Activated T-cell treated with anti-CD3 and anti-CD28 coated beads, Interleukin-2, amount 50 U/mL, for 24 hours (primary cell): ENCODE data around the gene FKBP1B.
"Not testable (repeated sequence)": the region's sequence is repeated elsewhere in the genome, so short reads cannot be mapped to it uniquely, and the experiment has no call there.

Experiments
- DNase-seq: peaks from one replicate; pipeline ENCODE4 v3.0.0-alpha.2; 2020
- H3K27ac Mint-ChIP-seq: 2 replicates; pipeline ENCODE4 v1.8.0; 2020; ENCODE audit warnings: mild to moderate bottlenecking, mixed read lengths
- H3K27me3 Mint-ChIP-seq: 2 replicates; pipeline ENCODE4 v1.8.0; 2020; ENCODE audit warnings: mixed read lengths
- H3K36me3 Mint-ChIP-seq: 2 replicates; pipeline ENCODE4 v1.8.0; 2020; ENCODE audit warnings: low read depth, mixed read lengths
- H3K4me1 Mint-ChIP-seq: 2 replicates; pipeline ENCODE4 v1.8.0; 2020; ENCODE audit warnings: low read depth, mixed read lengths
- H3K4me3 Mint-ChIP-seq: 2 replicates; pipeline ENCODE4 v1.8.0; 2020; ENCODE audit warnings: mild to moderate bottlenecking, moderate library complexity, mixed read lengths
- H3K9me3 Mint-ChIP-seq: 2 replicates; pipeline ENCODE4 v1.8.0; 2020; ENCODE audit warnings: mixed read lengths

The FKBP1B gene

DNA sequence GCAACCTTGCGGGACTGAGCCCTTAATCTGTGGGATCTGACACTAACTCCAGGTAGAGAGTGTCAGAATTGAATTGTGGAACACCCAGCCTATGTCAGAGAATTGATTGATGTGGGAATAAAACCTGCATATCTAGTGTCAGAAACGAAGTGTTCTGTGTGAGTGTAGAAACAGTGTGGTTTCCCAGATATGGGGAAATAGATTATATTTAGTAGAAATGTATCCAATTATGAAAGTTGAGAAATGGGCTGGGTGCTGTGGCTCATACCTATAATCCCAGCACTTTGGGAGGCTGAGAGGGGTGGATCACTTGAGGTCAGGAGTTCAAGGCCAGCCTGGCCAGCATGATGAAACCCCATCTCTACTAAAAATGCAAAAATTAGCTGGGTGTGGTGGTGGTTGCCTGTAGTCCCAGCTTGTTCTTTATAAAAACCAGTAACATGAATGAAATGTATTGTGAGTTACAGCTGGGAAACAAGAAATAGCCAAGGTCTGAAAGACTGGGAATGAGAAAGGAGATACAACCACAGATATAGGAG lies 39.3 kb downstream of the FKBP1B start:
- no peak overlapping the region for H3K4me3 Mint-ChIP-seq
- H3K4me1 Mint-ChIP-seq = peaks cover 10% of the 10 kb centered on the region
- peaks cover 5% of the 10 kb centered on the region for H3K36me3 Mint-ChIP-seq
- H3K9me3 Mint-ChIP-seq = no peaks in the 10 kb centered on the region
- no peak for DNase-seq
- no peak overlapping the region for H3K27ac Mint-ChIP-seq
- H3K27me3 Mint-ChIP-seq = no peaks in the 10 kb centered on the region

DNA sequence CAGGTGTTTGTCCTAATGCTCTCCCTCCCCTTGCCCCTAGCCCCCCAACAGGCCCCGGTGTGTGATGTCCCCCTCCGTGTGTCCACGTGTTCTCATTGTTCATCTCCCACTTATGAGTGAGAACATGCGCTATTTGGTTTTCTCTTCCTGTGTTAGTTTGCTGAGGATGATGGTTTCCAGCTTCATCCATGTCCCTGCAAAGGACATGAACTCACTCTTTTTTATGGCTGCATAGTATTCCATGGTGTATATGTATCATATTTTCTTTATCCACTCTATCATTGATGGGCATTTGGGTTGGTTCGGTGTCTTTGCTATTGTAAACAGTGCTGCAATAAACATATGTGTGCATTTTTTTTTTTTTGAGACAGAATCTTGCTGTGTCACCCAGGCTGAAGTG lies 43.7 kb downstream of the FKBP1B start:
- not testable (repeated sequence) for H3K27ac Mint-ChIP-seq, H3K4me3 Mint-ChIP-seq, H3K9me3 Mint-ChIP-seq, DNase-seq, H3K4me1 Mint-ChIP-seq, H3K27me3 Mint-ChIP-seq
- peaks cover 22% of the 10 kb centered on the region for H3K36me3 Mint-ChIP-seq

DNA sequence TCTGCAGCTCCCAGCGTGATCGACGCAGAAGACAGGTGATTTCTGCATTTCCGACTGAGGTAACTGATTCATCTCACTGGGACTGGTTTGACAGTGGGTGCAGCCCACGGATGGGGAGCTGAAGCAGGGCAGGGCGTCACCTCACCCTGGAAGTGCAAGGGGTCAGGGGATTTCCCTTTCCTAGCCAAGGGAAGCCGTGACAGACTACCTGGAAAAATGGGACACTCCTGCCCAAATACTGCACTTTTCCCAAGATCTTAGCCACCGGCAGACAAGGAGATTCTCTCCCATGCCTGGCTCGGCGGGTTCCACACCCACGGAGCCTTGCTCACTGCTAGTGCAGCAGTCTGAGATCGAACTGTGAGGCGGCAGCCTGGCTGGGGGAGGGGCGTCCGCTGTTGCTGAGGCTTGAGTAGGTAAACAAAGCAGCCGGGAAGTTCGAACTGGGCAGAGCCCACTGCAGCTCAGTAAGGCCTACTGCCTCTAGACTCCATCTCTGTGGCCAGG lies 45.7 kb downstream of the FKBP1B start:
- H3K36me3 Mint-ChIP-seq = peaks cover 24% of the 10 kb centered on the region
- DNase-seq, H3K27me3 Mint-ChIP-seq, H3K4me3 Mint-ChIP-seq, H3K27ac Mint-ChIP-seq, H3K9me3 Mint-ChIP-seq, H3K4me1 Mint-ChIP-seq: not testable (repeated sequence)

DNA sequence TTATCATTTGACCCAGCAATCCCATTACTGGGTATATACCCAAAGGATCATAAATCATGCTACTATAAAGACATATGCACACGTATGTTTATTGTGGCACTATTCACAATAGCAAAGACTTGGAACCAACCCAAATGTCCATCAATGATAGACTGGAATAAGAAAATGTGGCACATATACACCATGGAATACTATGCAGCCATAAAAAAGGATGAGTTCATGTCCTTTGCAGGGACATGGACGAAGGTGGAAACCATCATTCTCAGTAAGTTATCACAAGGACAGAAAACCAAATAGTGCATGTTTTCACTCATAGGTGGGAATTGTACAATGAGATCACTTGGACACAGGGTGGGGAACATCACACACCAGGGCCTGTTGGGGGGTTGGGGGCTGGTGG lies 51.2 kb downstream of the FKBP1B start:
- H3K4me1 Mint-ChIP-seq, H3K4me3 Mint-ChIP-seq, H3K27ac Mint-ChIP-seq, H3K9me3 Mint-ChIP-seq, H3K27me3 Mint-ChIP-seq, DNase-seq: not testable (repeated sequence)
- peaks cover 30% of the 10 kb centered on the region for H3K36me3 Mint-ChIP-seq

DNA sequence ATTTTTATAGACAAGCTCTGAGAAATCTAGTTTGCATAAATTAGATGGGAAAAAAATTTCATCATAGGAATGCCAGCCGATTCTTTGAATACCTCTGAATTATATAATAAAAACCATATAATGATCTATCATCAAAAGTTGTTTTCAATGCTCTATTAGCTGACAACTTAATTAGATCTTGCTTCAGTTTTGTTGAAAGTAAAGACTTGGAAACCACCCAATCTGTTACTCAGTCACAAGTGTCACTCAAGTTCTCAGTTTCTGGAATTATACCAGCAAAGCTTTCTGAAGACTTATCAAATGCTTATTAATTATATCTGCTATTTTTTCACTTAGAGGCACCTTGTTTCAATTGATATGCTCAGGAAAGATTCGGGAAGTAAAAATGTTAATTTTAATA lies 52.5 kb downstream of the FKBP1B start:
- peaks cover 21% of the 10 kb centered on the region for H3K36me3 Mint-ChIP-seq
- peaks cover 14% of the 10 kb centered on the region for H3K9me3 Mint-ChIP-seq
- no peak for DNase-seq
- no peaks in the 10 kb centered on the region for H3K27me3 Mint-ChIP-seq
- no peaks in the 10 kb centered on the region for H3K4me1 Mint-ChIP-seq
- no peak overlapping the region for H3K4me3 Mint-ChIP-seq
- H3K27ac Mint-ChIP-seq = no peak overlapping the region

DNA sequence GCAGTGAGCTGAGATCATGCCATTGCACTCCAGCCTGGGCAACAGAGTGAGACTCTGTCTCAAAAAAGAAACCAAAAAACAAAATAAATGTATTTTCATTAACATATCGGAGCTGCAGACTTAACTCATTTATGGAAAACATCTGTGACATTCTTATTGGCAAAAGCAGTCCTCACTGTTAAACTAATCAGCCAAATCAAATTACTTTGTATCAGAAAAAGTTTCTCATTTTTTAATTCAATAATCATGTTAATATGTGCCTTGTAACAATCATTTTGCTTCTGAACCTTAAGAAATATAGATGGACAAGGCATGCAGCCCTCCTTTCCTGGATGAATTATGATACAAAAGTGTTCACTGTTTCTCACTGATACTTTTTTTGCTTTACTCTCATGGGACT lies 53.1 kb downstream of the FKBP1B start:
- no peaks in the 10 kb centered on the region for H3K4me1 Mint-ChIP-seq
- no peak for DNase-seq
- no peaks in the 10 kb centered on the region for H3K27me3 Mint-ChIP-seq
- H3K36me3 Mint-ChIP-seq = peaks cover 19% of the 10 kb centered on the region
- no peak overlapping the region for H3K4me3 Mint-ChIP-seq
- no peak overlapping the region for H3K27ac Mint-ChIP-seq
- peaks cover 20% of the 10 kb centered on the region for H3K9me3 Mint-ChIP-seq

DNA sequence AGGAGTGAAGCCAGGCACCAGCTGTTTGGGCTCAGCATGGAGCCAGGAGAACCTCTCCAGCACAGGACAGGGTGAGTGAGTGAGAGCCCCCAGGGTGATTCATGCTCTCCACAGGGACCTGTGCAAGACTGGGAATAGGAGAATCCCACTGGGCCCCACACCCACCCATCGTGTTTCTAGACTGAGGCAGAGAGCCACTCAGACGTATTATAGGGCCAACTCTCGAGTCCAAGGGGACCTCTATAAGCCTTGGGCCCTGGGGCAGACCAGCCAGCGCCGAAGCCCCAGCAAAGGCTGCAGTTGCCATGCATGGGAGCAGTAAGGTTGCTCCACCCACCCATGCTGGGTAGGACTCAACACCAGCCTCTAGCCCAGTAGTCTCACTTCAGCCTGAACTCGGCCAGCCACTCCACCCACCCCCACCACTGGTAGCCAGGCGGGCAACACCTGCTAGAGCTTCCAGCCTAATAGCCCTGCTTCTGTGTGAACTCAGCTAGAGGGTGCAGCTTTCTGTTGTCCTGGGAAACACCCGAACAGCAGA lies 54.6 kb downstream of the FKBP1B start:
- Mint-ChIP-seq H3K9me3 (peaks cover 28% of the 10 kb centered on the region), H3K27ac (no peak overlapping the region)

DNA sequence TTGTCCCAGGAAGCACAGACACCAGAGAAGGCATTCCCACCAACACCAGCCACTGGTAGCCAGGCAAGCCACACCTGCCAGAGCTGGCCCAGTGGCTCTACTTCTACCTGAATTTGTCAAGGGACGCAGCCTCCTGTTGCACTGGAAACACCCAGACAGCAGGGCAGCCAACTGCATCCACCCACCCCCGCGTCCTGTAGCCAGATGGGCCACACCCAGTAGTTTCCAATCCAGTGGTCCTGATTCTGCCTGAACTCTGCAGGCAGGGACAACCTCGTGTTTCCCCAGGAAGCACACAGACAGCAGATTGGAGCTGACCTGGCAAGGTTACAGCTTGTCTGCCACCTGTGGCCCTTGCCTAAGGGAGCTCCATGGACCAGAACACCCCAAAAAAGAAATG lies 55.4 kb downstream of the FKBP1B start:
- H3K27me3 Mint-ChIP-seq = no peaks in the 10 kb centered on the region
- no peak overlapping the region for H3K4me3 Mint-ChIP-seq
- H3K9me3 Mint-ChIP-seq = peaks cover 31% of the 10 kb centered on the region
- DNase-seq = no peak
- H3K36me3 Mint-ChIP-seq = peaks cover 17% of the 10 kb centered on the region
- H3K4me1 Mint-ChIP-seq = no peaks in the 10 kb centered on the region
- H3K27ac Mint-ChIP-seq = no peak overlapping the region

More for the DNA sequence above, 54.6 kb downstream of the FKBP1B start:
- H3K36me3 Mint-ChIP-seq = peaks cover 19% of the 10 kb centered on the region
- no peak for DNase-seq
- no peaks in the 10 kb centered on the region for H3K27me3 Mint-ChIP-seq
- no peaks in the 10 kb centered on the region for H3K4me1 Mint-ChIP-seq
- no peak overlapping the region for H3K4me3 Mint-ChIP-seq

DNA sequence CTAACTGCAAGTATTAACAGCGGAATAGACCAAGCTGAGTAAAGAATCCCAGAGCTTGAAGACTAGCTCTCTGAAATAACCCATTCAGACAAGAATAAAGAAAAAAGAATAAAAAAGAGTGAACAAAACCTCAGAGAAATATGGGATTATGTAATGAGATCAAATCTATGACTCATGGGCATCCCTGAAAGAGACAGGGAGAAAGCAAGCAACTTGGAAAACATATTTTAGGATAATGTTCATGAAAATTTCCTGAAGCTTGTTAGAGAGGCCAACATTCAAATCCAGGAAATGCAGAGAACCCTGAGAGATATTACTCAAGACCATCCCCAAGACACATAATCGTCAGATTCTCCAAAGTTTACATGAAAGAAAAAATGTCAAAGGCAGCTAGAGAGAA lies 56.3 kb downstream of the FKBP1B start:
- Mint-ChIP-seq H3K27ac (no peak overlapping the region), H3K27me3 (no peaks in the 10 kb centered on the region)

DNA sequence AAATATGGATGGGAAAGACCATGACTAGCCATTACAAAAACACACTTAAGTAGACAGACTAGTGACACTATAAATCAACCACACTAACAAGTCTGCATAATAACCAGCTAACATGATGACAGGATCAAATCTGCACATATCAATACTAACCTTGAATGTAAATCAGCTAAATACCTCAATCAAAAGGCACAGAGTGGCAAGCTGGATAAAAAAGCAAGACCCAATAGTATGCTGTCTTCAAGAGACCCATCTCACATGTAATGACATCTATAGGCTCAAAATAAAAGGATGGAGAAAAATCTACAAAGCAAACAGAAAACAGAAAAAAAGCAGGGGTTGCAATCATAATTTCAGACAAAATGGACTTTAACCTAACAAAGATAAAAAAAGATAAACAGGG lies 57.2 kb downstream of the FKBP1B start:
- Mint-ChIP-seq H3K36me3 (peaks cover 11% of the 10 kb centered on the region), H3K27me3 (no peaks in the 10 kb centered on the region), H3K9me3 (peaks cover 29% of the 10 kb centered on the region), H3K4me3 (no peak overlapping the region), H3K4me1 (peaks cover 2% of the 10 kb centered on the region), H3K27ac (no peak overlapping the region)
- DNase-seq = no peak

More for the DNA sequence above, 56.3 kb downstream of the FKBP1B start:
- Mint-ChIP-seq H3K9me3 (peaks cover 29% of the 10 kb centered on the region), H3K4me3 (no peak overlapping the region), H3K36me3 (peaks cover 13% of the 10 kb centered on the region), H3K4me1 (peaks cover 2% of the 10 kb centered on the region)
- no peak for DNase-seq

DNA sequence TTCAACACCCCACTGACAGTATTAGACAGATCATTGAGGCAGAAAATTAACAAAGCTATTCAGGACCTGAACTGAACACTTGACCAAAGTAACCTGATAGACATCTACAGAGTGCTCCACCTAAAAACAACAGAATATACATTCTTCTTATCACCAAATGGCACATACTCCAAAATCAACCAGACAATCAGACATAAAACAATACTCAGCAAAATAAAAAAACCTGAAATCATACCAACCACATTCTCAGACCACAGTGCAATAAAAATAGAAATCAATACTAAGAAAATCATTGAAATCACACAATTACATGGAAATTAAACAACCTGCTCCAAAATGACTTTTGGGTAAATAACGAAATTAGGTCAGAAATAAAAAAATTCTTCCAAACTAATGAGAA lies 57.8 kb downstream of the FKBP1B start:
- H3K27me3 Mint-ChIP-seq = no peaks in the 10 kb centered on the region
- no peak overlapping the region for H3K27ac Mint-ChIP-seq
- H3K36me3 Mint-ChIP-seq = peaks cover 6% of the 10 kb centered on the region
- no peak overlapping the region for H3K4me3 Mint-ChIP-seq
- peaks cover 29% of the 10 kb centered on the region for H3K9me3 Mint-ChIP-seq
- peaks cover 2% of the 10 kb centered on the region for H3K4me1 Mint-ChIP-seq
- DNase-seq = no peak

DNA sequence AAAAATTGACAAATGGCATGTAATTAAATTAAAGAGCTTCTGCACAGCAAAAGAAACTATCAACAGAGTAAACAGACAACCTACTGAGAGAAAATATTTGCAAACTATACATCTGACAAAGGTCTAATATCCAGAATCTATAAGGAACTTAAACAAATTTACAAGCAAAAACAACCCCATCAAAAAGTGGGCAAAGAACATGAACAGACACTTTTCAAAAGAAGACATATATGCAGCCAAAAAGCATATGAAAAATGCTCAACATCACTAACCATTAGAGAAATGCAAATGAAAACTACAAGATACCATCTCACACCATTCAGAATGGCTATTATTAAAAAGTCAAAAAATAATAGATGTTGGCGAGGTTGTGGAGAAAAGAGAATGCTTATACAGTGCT lies 59.9 kb downstream of the FKBP1B start:
- H3K9me3 Mint-ChIP-seq = peaks cover 29% of the 10 kb centered on the region
- not testable (repeated sequence) for H3K36me3 Mint-ChIP-seq, H3K4me3 Mint-ChIP-seq, H3K27me3 Mint-ChIP-seq, H3K27ac Mint-ChIP-seq, DNase-seq, H3K4me1 Mint-ChIP-seq

DNA sequence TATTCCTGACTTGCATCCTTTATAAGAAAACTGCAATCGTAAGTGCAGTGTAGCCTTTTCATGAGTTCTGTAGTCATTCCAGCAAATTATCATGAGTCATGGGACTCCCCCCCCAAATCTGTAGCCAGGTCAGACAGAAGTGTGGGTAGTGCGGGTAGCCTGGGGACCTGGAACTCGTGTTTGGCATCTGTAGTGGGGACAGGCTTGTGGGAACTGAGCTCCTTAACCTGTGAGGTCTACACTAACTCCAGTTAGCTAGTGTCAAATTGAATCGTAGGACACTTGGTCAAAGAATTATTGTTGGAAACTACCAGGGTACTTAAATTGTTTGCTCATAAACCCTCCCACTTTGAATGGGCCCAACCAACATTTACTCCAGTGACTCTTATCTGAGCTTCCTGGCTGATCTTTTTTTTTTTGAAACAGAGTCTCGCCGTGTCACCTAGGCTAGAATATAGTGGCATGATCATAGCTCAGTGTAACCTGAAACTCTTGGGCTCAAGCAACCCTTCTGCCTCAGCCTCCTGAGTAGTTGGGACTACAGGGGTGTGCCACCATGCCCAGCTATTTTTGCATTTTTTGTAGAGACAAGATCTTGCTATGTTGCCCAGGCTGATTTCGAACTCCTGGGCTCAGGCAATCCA lies 61.2 kb downstream of the FKBP1B start:
- Mint-ChIP-seq H3K27me3 (no peaks in the 10 kb centered on the region), H3K27ac (no peak overlapping the region), H3K9me3 (peaks cover 25% of the 10 kb centered on the region), H3K36me3 (no peaks in the 10 kb centered on the region), H3K4me3 (no peak overlapping the region), H3K4me1 (peaks cover 2% of the 10 kb centered on the region)
- DNase-seq = no peak

DNA sequence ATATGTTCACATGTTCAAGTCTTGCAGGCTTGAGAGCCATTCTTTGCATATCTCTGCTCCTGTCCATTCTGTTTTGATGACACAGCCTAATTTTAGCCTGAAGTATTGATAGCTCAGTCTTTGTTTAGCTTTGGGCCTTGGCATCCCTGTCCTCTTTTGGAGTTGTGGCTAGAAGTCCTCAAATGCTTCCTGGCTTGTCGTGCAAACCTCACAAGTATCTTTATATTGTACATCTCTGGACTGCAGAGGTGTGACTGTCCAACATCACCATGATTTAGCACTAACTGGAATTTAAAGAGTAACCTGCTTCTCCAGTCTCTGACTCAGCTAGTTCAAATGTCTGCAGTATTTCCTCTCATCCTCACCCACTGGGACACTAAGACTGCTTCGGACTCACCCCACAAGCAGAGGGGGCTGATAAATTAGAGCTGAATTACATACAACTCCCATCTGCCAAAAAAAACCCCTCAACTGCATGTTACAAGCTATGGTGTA lies 61.9 kb downstream of the FKBP1B start:
- H3K27ac Mint-ChIP-seq = no peak overlapping the region
- no peak for DNase-seq
- H3K9me3 Mint-ChIP-seq = peaks cover 23% of the 10 kb centered on the region
- H3K27me3 Mint-ChIP-seq = no peaks in the 10 kb centered on the region
- no peaks in the 10 kb centered on the region for H3K36me3 Mint-ChIP-seq
- H3K4me1 Mint-ChIP-seq = peaks cover 2% of the 10 kb centered on the region
- H3K4me3 Mint-ChIP-seq = no peak overlapping the region
